T47D (cell line): ENCODE results near the gene RTN4.
"Not testable (repeated sequence)": the region's sequence is repeated elsewhere in the genome, so short reads cannot be mapped to it uniquely, and the experiment has no call there.

Source experiments
- DNase-seq, 2 experiments: peaks; one replicate each; pipeline versions ENCODE4 v3.0.0 to v3.0.0-alpha.2; 2011 to 2012; ENCODE audit warnings: low read depth in 1 of 2, low spot score in 1 of 2
- JUND ChIP-seq: IDR thresholded peaks from 2 replicates; pipeline ENCODE4 v1.6.1; 2012; ENCODE audit warnings: low read depth
- in situ Hi-C: cut with HindIII; loops from 2 replicates; pipeline ENCODE4 v1.10.0; 2016; ENCODE audit warnings: low sequenced_read_pairs, low pct_unique_long_range_greater_than_20kb

The RTN4 gene

GRCh38 chr2:55057474-55057873 is 7.2 kb upstream of the RTN4 start:
- no peak for DNase-seq
- in situ Hi-C loops, result no loop called here
- no peak for TF ChIP-seq JUND

GRCh38 chr2:55056024-55056521 is 5.8 kb upstream of the RTN4 start:
- TF ChIP-seq JUND, result no peak
- DNase-seq, result no peak
- in situ Hi-C loops, result no loop called here

GRCh38 chr2:55054106-55054875 is 4.0 kb upstream of the RTN4 start:
- DNase-seq, result no peak
- in situ Hi-C loops, result no loop called here
- no peak for TF ChIP-seq JUND

GRCh38 chr2:55053225-55053624 is 3.0 kb upstream of the RTN4 start:
- in situ Hi-C loops, result not testable (repeated sequence)

GRCh38 chr2:55052129-55053061 is 2.1 kb upstream of the RTN4 start:
- in situ Hi-C loops, result no loop called here
- no peak for DNase-seq
- no peak for TF ChIP-seq JUND

More at GRCh38 chr2:55053225-55053624, 3.0 kb upstream of the RTN4 start:
- not testable (repeated sequence) for DNase-seq

GRCh38 chr2:55051026-55051866 is 995 bp upstream of the RTN4 start:
- peak in 1 of 2 experiments; percentile 45 for DNase-seq
- in situ Hi-C loops, result no loop called here

GRCh38 chr2:55049821-55050099 is 491 bp downstream of the RTN4 start:
- DNase-seq, result no peak
- in situ Hi-C loops, result no loop called here
- no peak for TF ChIP-seq JUND

More at GRCh38 chr2:55051026-55051866, 995 bp upstream of the RTN4 start:
- no peak for TF ChIP-seq JUND

- no peak for TF ChIP-seq JUND
- DNase-seq, result peak; percentile 51 to 85
- in situ Hi-C loops, result no loop called here
Measured at GRCh38 chr2:55049043-55049820, 1.0 kb downstream of the RTN4 start.

- in situ Hi-C loops, result no loop called here
- peak in 1 of 2 experiments; percentile 49 for DNase-seq
- TF ChIP-seq JUND, result no peak
Measured at GRCh38 chr2:55048508-55049042, 1.7 kb downstream of the RTN4 start.

- DNase-seq, result peak in 1 of 2 experiments; percentile 72
- in situ Hi-C loops, result no loop called here
- TF ChIP-seq JUND, result no peak
Measured at GRCh38 chr2:55047677-55048299, 2.5 kb downstream of the RTN4 start.

GRCh38 chr2:55045780-55046179 is 4.5 kb downstream of the RTN4 start:
- no peak for DNase-seq
- no peak for TF ChIP-seq JUND
- in situ Hi-C loops, result no loop called here
